Parathyroid adenoma (tissue), 2 donors: ENCODE results near the gene ABLIM2.

ENCODE experiments used
- H2AFZ ChIP-seq: fragments of 300-600 bp; sonication (generic); one replicate; pipeline ENCODE4 v1.7.0; 2017; ENCODE audit warnings: antibody characterized with exemption, mild to moderate bottlenecking
- H3K27ac ChIP-seq: fragments of 300-600 bp; sonication (generic); one replicate; pipeline ENCODE4 v1.7.0; 2017
- H3K27me3 ChIP-seq: fragments of 300-600 bp; sonication (generic); one replicate; pipeline ENCODE4 v1.7.0; 2017; ENCODE audit warnings: low read length; ENCODE audit not compliant: control insufficient read depth, insufficient read depth
- H3K36me3 ChIP-seq: fragments of 300-600 bp; sonication (generic); one replicate; pipeline ENCODE4 v1.7.0; 2017; ENCODE audit warnings: low read length; ENCODE audit not compliant: control insufficient read depth, insufficient read depth
- H3K4me1 ChIP-seq: fragments of 300-600 bp; sonication (generic); one replicate; pipeline ENCODE4 v1.7.0; 2017; ENCODE audit warnings: control low read depth
- H3K4me2 ChIP-seq: fragments of 300-600 bp; sonication (generic); one replicate; pipeline ENCODE4 v1.7.0; 2017; ENCODE audit warnings: low read length
- H3K4me3 ChIP-seq: fragments of 300-600 bp; sonication (generic); one replicate; pipeline ENCODE4 v1.7.0; 2017; ENCODE audit warnings: low read depth, low read length
- H3K79me2 ChIP-seq: fragments of 300-600 bp; sonication (generic); one replicate; pipeline ENCODE4 v1.7.0; 2017; ENCODE audit warnings: control low read depth
- H3K9ac ChIP-seq: fragments of 300-600 bp; sonication (generic); one replicate; pipeline ENCODE4 v1.7.0; 2017; ENCODE audit warnings: mild to moderate bottlenecking
- H3K9me3 ChIP-seq: fragments of 300-600 bp; sonication (generic); one replicate; pipeline ENCODE4 v1.7.0; 2017; ENCODE audit warnings: low read length; ENCODE audit not compliant: control insufficient read depth
- TF ChIP-seq, protein P1 (sequence below): fragments of 300-600 bp; sonication (generic); IDR thresholded peaks from one replicate; pipeline ENCODE4 v1.7.0; 2017; ENCODE audit warnings: antibody characterized with exemption, mild to moderate bottlenecking
- donor health status: primary hyperparathyroidism.

ABLIM2 gene

DNA sequence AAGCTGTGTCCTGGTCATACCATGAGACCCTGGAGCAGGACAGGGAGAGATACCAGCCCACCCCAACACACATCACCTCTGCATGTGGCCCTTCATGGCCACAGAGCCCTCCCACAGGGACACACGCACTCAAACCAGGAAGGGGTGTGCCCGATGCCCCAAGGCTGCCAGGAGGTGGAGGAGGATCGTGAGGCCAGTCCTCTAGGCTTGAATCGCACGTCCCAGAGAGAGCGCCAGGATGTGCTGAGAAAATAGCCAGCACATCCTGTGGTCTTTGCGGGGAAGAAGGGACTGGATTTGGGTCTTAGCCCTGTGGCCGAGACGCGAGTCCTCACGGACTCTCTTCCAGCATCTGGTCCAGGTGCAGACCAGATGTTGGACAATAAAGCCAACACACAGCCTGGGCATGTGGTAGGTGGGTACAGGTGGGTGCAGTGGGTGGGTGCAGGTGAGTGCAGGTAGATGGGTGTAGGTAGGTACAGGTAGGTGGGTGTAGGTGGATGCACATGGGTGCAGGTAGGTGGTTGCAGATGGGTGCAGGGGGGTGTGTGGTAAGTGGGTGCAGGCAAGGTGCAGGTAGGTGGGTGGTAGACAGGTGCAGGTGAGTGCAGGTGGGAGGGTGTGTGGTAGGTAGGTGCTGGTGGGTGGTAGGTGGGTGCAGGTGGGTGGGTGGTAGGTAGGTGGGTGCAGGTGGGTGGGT is 124.6 kb downstream of the ABLIM2 start:
- H3K27ac ChIP-seq: no peak overlapping the region
- no peaks in the 10 kb centered on the region for H3K9me3 ChIP-seq
- no peak overlapping the region for H3K9ac ChIP-seq
- no peak overlapping the region for H2AFZ ChIP-seq
- no peak overlapping the region for H3K4me3 ChIP-seq
- H3K4me1 ChIP-seq: no peaks in the 10 kb centered on the region
- no peak overlapping the region for H3K4me2 ChIP-seq
- no peaks in the 10 kb centered on the region for H3K27me3 ChIP-seq
- TF ChIP-seq, protein P1, sequence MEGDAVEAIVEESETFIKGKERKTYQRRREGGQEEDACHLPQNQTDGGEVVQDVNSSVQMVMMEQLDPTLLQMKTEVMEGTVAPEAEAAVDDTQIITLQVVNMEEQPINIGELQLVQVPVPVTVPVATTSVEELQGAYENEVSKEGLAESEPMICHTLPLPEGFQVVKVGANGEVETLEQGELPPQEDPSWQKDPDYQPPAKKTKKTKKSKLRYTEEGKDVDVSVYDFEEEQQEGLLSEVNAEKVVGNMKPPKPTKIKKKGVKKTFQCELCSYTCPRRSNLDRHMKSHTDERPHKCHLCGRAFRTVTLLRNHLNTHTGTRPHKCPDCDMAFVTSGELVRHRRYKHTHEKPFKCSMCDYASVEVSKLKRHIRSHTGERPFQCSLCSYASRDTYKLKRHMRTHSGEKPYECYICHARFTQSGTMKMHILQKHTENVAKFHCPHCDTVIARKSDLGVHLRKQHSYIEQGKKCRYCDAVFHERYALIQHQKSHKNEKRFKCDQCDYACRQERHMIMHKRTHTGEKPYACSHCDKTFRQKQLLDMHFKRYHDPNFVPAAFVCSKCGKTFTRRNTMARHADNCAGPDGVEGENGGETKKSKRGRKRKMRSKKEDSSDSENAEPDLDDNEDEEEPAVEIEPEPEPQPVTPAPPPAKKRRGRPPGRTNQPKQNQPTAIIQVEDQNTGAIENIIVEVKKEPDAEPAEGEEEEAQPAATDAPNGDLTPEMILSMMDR: no peak
- no peaks in the 10 kb centered on the region for H3K79me2 ChIP-seq
- no peaks in the 10 kb centered on the region for H3K36me3 ChIP-seq

DNA sequence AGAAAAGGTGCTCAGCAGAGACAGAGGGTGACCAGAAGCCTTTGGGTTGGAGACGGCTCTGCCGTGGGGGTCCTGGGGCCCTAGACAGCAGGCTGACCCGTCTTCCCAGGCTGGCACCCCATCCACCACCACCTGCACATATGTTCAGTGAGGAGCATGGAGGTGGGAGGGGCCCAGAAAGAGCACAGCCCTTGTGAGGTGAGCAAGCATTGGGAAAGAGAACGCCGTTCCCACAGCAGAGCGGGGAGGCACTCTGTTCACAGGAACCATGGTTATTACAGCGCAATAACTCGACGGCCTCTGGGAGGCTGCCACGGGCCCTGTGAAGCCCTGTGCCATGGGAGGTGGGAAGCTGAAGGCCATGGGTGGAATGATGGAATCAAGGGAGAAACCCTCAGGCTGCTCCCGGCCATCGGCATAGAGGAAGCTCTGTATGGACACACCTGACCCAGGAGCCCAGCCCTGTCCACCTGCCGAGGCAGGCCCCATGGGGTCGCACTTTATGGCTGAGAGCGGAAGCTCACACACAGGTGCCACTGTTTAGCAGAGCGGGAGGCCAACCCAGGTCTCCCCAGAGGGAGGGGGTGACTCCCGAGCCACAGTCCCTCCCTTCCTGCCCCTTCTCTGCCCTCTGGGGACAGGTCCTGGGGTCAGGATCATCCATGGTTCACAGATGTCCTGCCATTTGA is 125.4 kb downstream of the ABLIM2 start:
- Histone ChIP-seq H3K9ac (no peak overlapping the region), H3K9me3 (no peaks in the 10 kb centered on the region), H3K27ac (no peak overlapping the region)

GRCh38 chr4:8032381-8032780 is 126.2 kb downstream of the ABLIM2 start:
- Histone ChIP-seq H3K27ac (no peak overlapping the region), H3K79me2 (no peaks in the 10 kb centered on the region), H3K36me3 (no peaks in the 10 kb centered on the region), H3K4me2 (no peak overlapping the region), H3K4me3 (no peak overlapping the region), H2AFZ (no peak overlapping the region), H3K27me3 (no peaks in the 10 kb centered on the region), H3K4me1 (no peaks in the 10 kb centered on the region), H3K9me3 (no peaks in the 10 kb centered on the region), H3K9ac (no peak overlapping the region)
- TF ChIP-seq, protein P1: no peak

More for the DNA sequence above, 125.4 kb downstream of the ABLIM2 start:
- H3K4me2 ChIP-seq: no peak overlapping the region
- H3K4me1 ChIP-seq: no peaks in the 10 kb centered on the region
- TF ChIP-seq, protein P1: no peak
- no peak overlapping the region for H2AFZ ChIP-seq
- no peak overlapping the region for H3K4me3 ChIP-seq
- H3K36me3 ChIP-seq: no peaks in the 10 kb centered on the region
- H3K79me2 ChIP-seq: no peaks in the 10 kb centered on the region
- H3K27me3 ChIP-seq: no peaks in the 10 kb centered on the region

DNA sequence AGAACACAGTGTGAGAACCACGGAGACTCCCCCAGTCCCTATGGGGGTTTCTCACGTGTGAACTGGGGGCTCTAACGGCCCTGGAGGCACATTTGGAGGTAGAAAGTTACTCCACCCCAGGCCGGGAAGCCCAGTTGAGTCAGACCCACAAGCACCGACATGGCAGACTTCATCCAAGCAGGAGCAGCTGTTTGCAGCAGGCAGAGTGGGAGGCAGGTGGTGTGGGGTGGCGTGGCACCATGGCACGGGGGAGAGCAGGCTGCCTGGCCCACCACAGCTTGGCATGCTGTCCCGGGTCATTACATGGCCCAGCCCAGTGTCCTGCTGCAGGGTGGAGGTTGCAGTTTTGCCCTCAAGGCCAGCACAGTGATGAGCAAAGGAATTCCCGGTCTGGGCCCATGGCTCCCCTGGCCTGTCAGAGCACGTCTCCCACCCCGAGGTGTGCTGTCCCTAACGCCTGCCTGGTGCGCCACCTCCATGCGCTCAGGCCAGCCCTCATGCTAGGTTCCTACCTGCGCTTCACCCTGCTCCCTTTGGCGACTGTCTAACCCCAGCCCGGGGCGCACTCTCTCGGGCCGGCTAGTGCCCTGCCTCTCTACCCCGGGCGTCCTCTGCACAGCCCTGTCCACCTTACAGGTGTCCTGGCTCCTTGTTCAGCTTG is 128.4 kb downstream of the ABLIM2 start:
- no peaks in the 10 kb centered on the region for H3K79me2 ChIP-seq
- no peaks in the 10 kb centered on the region for H3K36me3 ChIP-seq

More for the DNA sequence above, 128.4 kb downstream of the ABLIM2 start:
- Histone ChIP-seq H3K4me1 (no peaks in the 10 kb centered on the region), H3K4me3 (no peak overlapping the region), H3K4me2 (no peak overlapping the region), H3K27ac (no peak overlapping the region), H3K27me3 (no peaks in the 10 kb centered on the region), H3K9me3 (no peaks in the 10 kb centered on the region), H3K9ac (no peak overlapping the region), H2AFZ (no peak overlapping the region)
- TF ChIP-seq, protein P1: no peak
